GM18520 (cell line): Measurements from ENCODE around the gene NBEA.
"Not testable (repeated sequence)": the region's sequence is repeated elsewhere in the genome, so short reads cannot be mapped to it uniquely, and the experiment has no call there.

ENCODE experiments used
- ATAC-seq: cut with Tn5 transposase; IDR thresholded peaks from one replicate; pipeline ENCODE4 v1.9.1; 2021; ENCODE audit not compliant: unreplicated experiment

Gene NBEA

DNA sequence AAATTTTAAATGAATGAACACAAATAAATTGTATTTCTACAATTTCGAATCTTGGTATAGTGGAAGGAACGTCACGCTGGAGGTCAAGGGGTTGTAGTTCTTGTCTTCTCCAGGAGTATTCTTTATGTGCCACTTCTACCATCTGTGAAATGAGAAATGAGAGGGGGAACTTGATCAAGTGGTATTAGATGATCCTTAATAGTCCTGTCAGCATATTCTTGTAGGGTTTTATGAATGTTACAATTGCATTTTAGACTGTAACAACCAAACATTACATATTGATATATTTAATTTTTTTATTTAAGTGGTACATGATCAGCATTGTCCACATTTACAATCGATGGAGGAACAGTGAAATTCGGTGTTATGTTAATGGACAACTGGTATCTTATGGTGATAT lies 113.6 kb downstream of the NBEA start:
- ATAC-seq: no peak

DNA sequence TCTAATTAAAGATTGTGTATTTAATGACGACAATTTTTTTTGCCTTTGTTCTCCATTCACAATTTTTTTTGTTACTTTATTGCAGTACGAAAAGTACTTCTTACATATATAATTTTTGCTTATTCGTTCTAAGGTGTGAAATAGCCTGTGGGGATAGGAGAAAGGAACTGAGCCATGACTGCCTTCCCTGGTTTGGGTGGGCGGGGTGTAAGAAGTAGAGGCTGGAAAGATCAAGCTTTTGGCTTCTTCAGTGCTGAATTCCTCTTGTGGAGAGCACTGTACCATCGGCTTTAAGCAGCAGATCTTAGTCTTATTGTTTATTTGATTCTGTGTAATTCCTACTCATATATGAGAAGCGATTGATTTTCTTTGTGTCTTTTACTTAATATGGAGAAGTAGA lies 115.8 kb downstream of the NBEA start:
- ATAC-seq: no peak

GRCh38 chr13:35058585-35058984 lies 116.5 kb downstream of the NBEA start:
- ATAC-seq: peak; percentile 84

- no peak for ATAC-seq
Measured at GRCh38 chr13:35086667-35087066, 144.6 kb downstream of the NBEA start.

GRCh38 chr13:35092251-35092650 lies 150.2 kb downstream of the NBEA start:
- ATAC-seq: no peak

DNA sequence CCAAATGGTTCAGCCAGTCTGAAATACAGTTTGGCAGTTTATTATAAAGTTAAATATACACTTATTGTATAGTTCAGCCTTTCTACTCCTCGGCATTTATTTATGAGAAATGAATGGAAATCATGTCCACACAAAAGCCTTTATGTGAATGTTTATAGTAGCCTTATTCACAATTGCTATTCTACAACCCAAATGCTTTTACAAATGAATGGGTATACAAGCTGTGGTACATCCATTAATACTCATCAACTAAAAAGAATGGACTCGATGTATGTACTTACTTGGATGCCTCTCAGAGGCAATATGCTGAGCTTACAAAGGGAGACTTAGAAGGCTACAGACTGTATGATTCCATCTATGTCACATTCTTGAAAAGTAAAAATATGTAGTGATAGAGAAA lies 150.7 kb downstream of the NBEA start:
- no peak for ATAC-seq

- ATAC-seq: no peak
Measured at GRCh38 chr13:35093356-35093755, 151.3 kb downstream of the NBEA start.

DNA sequence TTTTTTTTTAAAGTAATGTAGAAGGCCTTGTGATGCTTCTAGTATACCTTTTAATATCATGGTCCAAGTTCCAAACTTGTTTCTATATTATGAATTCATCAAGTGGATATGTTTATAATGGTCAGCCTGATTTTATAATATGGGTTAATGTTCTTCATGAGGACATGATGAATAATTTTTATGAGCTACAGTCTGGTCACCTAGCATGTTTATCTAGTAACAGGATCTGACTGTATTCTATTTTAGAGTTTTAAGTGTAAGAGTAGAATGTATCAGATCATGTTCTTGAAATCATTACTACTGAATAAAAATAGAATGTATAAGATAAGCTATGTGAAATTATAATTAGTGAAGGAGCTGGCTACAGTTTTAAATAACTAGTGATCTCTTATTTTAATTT lies 164.7 kb downstream of the NBEA start:
- ATAC-seq: not testable (repeated sequence)

- ATAC-seq: no peak
Measured at GRCh38 chr13:35107535-35107934, 165.5 kb downstream of the NBEA start.

GRCh38 chr13:35113612-35114011 lies 171.5 kb downstream of the NBEA start:
- ATAC-seq: not testable (repeated sequence)

GRCh38 chr13:35127466-35127865 lies 185.4 kb downstream of the NBEA start:
- ATAC-seq: no peak

GRCh38 chr13:35129500-35129899 lies 187.4 kb downstream of the NBEA start:
- ATAC-seq: no peak

GRCh38 chr13:35131471-35131870 lies 189.4 kb downstream of the NBEA start:
- ATAC-seq: no peak

GRCh38 chr13:35136585-35136984 lies 194.5 kb downstream of the NBEA start:
- no peak for ATAC-seq

- no peak for ATAC-seq
Measured at GRCh38 chr13:35139591-35139990, 197.5 kb downstream of the NBEA start.

GRCh38 chr13:35140321-35140720 lies 198.3 kb downstream of the NBEA start:
- ATAC-seq: no peak

- no peak for ATAC-seq
Measured at GRCh38 chr13:35140831-35141230, 198.8 kb downstream of the NBEA start.

DNA sequence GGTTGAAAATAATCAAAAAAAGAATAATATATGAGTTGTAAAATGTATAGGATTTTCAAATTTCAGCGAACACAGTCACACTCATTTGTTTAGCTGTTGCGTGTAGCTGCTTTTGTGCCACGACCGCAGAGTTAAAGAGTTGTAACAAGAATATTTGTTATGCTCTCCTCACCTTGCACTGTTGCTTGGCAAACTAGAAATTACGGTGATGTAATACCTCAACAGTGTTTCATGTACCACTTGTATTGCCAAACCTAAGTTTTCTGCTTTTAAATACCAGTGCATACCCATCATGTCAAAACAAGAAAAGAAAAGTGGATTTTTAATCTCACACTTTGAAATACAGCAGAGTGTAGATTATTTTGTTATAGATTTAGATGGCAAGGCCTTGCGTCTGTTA lies 201.1 kb downstream of the NBEA start:
- no peak for ATAC-seq

GRCh38 chr13:35144166-35144890 lies 202.3 kb downstream of the NBEA start:
- ATAC-seq: no peak

DNA sequence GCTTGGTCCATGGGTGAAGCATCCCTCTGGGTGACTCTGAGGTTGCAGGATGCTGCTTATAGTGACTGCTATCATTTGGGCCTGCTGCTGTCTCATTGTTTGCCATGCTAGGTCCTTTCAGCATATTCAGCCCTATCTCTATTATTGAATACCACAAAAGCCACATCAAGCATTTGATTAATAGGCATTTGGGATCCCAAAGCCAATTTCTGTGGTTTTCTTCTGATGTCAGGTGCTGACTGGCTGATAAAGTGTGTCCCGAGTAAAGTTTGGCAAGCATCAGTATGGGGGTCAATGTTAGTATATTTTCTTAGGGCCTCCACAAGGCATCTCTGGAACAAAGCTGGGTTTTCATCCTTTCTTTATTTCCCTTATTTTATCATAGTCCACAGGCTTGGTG lies 204.6 kb downstream of the NBEA start:
- no peak for ATAC-seq

GRCh38 chr13:35157143-35157755 lies 215.2 kb downstream of the NBEA start:
- peak; percentile 59 for ATAC-seq

DNA sequence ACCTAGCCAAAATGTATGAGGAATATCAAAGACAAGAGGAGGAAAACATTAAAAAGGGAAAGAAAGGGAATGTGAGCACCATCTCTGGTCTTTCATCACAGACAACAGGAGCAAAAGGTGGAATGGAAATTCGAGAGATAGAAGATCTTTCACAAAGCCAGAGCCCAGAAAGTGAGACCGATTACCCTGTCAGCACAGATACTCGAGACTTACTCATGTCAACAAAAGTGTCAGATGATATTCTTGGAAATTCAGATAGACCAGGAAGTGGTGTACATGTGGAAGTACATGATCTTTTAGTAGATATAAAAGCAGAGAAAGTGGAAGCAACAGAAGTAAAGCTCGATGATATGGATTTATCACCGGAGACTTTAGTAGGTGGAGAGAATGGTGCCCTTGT lies 217.0 kb downstream of the NBEA start:
- no peak for ATAC-seq

DNA sequence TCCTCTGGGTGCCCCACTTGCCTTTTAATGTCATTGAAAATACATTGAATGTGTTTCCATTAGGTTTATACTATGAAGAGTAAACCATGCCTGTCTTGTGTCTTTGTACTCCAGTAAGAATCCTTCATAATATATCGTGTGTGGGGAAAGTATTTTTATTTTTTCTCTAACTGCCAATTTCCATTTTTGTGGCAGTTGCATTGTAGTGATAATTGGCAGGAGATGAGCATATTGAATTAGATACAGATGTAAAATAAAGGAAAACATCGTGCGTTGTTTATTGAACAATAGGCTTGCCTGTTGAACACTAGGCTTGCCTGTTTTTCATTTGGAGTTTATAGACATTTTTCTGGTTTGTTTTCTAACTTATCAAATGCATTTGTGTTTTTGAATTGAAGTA lies 218.8 kb downstream of the NBEA start:
- ATAC-seq: no peak
